Stimulated activated CD8-positive, alpha-beta memory T cell treated with anti-CD3 and anti-CD28 coated beads, Interleukin-2, amount 100 ng/mL, for 48 hours (primary cell): Measurements from ENCODE around the gene FAM149A.

ENCODE experiments used
- DNase-seq, 2 donors: peaks; one replicate each; pipeline ENCODE4 v3.0.0-alpha.2; 2020; ENCODE audit warnings: low read depth in 2 of 2

FAM149A gene

DNA sequence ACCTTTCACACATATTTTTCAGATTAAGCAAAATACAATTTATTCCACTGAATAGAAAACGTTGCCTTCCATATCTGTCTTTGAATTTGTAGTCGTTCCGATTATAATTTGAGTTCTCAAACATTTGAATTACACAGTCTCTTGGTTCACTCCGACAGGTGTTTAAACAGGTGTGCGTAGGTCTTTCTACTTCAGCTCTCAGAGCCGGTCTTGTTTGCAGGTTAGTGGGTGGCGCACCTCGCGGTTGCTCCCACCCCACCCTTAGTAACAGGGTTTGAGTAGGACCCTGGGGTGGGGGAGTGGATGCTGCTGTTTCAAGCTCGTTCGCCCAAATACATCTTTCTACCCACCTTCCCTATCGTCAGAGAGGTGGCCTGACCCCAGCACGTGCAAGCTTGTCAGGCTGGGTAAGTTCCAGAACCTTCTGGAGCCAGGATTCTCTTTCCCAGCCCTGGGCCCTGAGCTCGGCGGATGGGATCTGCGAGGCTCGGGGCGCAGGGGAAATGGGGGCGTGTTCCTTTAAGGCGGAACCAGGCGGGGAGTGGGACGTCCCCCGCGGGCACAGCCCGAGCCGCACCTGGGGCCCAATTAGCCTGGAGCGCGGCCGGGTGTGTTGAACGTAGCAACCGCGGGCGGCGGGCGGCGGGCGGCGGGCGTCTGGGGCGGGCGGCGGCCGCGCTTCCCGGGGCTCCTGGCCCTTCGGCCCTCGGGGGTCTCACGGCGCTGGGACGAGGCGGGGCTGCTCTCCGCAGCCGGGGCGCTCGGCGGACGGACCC, at the start of gene FAM149A:
FAM149A (plus strand) TSS at position 591 of the 776 bp plus-strand sequence.
- DNase-seq: peak; percentile 14 to 41

DNA sequence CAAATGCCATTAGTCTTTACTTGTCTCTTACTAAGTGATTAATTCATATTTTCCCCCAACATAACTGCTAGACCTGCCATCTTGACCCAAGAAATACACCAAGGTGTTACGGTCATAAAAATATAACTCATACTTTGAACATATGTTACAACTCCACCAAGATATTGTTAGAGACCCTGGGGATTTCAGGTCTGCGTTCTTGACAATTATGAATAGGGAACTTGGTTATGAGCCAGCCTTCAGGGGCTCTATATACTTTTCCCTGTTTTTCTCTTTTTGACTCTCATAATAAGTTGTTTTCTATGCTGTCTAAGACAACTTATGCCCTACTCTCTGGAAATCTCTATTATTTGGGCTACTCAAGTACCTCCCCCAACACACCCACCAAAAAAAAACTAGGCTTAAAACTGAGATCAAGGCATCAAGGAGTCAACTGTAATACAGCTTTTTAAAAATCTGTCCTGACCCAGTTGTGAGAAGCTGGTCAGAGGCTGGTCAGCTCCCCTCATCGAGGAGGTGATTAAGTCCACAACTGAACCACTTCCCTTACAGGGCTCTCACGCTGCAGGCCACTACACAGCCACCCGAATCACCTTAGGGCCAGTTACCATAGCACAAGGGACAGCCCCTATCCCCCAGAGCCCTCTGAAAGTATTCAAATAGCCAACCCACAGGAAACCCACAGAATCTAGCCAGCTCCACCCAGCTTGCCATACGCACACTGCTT, 46.1 kb upstream of the FAM149A start:
- DNase-seq: no peak

DNA sequence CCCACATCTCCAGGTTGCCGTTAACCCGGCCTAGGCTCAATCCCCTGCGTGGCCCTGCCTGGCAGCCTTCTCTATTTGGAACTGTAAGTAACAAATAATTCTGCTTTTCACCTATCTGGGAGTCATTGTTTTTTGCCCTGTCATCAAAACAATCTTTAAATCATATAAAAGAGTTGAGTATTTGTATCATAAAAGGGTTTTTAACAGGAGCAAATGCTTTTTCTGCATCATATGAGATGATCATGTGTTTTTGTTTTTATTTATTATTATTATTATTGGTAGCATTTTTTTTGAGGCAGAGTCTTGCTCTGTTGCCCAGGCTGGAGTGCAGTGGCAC, 45.6 kb upstream of the FAM149A start:
- DNase-seq: no peak

DNA sequence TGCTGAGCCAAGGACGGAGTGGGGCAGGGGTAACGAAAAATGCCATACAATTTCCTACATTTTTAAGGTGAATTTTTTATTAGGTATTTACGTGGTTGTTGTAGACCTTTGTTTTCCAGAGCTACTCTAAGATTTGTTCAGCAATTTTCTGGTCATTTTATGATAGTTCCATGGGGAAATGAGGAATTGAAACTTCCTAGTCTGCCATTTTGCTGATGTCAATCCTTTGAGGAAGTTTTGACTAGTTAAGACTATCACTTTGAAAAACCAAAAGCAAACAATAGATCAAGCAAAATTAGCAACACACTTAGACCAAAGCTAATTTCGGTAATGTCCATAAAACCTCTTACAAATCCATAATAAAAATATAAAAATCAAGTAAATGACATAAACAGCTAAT, 42.6 kb upstream of the FAM149A start:
- no peak for DNase-seq

DNA sequence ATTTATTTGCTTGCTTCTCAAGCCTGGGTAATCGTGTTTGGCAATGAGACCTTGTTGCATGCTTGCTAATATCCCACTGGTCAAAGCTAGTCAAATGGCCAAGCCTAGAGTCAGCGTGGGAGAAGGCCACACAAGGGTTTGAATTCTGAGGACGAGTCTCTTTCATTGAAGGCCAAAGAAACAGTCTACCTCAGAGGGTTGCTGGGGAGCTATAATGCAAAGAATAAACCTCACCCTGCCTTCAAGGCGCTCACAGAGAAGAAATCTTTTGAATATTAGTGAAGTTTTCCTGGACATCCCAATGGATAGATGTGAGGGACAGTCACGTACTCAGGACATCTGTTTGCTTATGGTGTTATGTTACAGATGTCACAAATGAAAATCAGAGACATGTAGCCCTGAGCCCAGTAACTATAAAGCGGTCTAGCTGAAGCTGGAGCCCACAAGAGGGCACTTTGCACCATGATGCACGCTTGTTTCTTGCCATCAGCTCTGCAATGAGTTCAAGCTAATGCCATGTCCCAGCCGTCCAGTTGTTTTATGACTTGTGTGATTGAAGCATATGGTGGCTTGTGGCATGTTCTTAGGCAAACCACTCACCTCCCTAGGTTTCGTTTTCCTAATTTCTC, 36.6 kb upstream of the FAM149A start:
- DNase-seq: peak in 1 of 2 donors; percentile 10

DNA sequence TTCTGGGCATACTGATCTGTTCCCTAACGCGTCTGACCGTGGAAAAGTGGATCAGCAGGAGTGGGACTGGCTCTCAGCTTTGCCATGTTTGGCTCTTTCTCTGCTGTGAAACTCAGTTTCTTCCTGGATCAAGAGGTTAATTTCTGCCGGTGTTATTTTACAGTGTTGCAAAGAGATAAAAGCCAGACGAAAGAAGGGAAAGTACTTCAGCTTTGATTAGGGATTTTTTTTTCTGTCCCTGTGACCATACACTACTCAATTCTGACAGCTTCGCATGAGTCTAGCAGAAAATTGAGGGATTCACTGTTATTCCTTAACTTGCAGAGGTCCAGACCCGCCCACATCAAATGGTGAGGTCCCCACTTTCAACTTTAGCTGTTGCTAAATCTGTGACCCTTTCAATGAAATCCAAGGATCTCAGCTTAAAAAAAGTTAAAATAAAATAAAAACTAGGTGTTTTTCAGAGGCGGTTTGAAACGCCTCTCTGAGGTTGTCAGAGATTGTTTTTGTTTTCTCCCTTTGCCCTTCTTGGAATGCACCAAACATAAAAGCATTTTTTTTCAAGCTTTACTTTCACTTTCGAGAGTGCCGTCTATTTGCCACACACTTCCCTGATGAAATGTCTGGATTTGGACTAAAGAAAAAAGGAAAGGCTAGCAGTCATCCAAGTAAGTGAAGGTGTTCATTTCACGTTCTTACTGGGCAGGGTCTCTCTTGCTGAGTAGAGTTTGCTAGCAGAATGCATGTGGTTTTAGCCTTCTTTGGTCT, 35.7 kb upstream of the FAM149A start, which contains the start of gene TLR3:
TLR3 (plus strand) TSS at position 576 of the 768 bp plus-strand sequence. CDS start 7,464 bp downstream, outside the sequence.
- DNase-seq: no peak

DNA sequence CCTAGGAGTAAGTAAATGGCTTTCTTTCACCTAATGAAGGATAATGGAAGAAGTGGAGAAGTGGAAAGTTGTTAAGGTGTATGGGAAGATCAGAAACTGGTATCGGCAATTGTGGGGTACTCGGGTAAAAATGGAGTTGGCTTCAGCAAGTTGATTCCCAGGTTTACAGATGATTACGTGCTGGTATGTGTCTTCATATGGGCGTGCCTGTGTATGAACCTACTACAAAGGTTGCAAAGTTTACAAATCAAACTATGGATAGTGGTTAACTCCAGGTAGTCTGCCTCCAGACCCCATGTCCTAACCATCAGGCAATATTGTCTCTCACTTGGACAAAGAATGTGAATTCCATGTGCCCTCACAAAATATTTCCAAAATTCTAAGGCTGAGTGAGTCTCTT, 34.8 kb upstream of the FAM149A start:
- DNase-seq: no peak

DNA sequence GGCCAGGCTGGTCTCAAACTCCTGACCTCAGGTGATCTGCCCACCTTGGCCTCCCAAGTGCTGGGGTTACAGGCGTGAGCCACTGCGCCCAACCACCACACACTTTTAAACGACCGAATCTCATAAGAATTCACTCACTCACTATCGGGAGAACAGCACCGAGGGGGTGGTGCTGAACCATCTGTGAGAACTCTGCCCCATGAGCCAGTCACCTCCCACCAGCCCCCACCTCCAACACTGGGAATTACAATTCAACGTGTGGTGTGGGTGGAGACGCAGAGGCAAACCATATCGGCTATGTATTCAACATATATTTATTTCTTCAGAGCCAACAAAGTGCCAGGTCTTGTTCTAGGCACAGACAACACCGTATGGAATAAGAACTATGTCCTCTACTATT, 32.0 kb upstream of the FAM149A start:
- DNase-seq: no peak

DNA sequence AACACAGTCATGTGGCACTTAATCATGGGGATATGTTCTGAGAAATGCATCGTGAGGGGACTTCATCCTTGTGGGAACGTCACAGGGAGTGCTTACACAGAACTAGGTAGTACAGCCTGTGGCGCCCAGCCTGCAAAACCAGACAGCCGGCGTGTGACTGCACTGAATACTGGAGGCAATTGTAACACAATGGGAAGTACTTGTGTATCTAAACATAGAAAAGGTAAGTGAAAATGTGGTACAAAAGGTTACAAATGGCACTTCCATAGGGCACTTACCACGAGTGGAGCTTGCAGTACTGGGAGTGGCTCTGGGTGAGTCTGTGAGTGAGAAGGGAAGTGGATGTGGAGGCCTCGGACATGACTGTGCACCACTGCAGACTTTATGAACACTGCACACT, 30.3 kb upstream of the FAM149A start:
- no peak for DNase-seq

DNA sequence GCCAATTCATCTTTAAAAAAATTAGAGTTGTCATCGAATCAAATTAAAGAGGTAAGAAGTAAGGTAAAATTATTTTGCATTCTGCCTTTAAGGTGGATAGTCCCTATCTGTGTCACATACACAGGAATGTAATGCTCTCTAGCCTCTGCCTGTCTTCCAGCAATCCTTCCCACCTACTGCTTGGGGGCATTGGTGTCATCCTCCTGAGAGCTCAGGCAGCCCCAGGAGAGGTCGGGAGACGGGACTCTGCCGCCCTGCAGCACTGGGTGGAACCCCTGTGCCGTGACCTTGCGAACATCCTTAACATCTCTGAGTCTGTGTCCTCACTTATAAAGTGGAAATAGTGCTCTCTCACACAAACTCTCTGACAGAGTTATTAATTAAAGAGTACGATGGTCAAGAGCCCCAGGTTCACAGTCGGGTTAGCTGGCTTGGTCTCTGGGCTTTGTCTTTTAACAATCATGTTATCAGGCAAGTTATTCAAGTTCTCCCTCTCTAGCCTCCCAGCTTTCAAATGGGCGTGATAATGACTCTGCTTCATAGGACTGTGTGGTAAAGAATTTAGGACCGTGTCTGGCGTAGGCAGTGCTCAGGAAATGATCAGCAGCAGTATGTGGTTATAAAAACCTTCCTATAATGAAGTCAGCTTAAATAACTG, 25.4 kb upstream of the FAM149A start:
- no peak for DNase-seq

DNA sequence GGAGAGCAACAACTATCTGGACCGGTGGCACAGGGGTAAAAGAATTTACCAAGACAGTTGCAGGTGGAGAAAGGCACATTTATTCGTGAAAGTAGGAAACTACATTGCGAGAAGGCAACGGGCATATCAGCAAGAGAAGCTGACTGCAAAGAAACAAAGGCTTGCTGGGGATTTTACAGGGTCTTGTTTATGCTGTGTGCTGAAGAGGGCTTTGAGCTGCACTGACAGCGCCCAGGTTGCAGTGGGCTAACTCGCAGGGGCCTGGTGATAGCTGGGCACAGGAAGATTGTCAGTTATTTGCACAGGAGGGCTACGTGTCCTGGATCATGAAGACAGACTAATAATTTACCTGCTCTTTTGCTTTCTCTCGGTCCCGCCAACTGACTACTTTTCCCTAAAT, 24.8 kb upstream of the FAM149A start:
- DNase-seq: no peak

DNA sequence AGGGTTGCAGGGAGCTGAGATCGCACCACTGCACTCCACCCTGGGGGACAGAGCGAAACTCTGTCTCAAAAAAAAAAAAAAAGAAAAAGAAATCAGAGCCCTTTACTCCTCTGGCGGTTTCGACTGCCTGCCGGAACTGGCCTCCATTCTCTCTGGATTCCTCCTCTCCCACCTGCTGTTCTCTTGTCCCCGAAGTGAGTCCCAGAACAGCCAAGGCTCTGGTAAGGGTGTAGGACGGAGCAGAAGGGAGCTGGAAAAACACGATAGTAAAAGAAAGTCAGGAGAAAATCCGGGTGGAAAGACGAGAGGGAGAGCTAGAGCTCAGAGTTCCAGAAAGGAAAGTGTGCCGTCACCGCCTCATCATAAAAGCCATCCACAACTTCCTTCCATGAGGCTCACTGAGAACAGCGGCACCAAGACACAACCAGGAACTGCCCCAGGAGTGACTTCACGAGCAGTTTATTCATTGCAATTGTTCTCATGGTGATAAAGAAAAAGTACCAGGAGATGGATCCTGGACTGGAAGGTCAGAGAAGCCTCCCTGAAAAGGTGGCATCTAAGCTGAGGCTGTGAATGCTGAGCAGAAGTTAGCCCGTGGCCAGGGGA, 23.2 kb upstream of the FAM149A start:
- no peak for DNase-seq

DNA sequence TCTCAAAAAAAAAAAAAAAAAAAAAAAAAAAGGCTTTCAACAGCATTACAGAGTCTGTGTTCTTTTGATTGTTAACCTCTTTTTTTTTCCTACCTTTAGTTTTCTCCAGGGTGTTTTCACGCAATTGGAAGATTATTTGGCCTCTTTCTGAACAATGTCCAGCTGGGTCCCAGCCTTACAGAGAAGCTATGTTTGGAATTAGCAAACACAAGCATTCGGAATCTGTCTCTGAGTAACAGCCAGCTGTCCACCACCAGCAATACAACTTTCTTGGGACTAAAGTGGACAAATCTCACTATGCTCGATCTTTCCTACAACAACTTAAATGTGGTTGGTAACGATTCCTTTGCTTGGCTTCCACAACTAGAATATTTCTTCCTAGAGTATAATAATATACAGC, 22.3 kb upstream of the FAM149A start:
- no peak for DNase-seq

DNA sequence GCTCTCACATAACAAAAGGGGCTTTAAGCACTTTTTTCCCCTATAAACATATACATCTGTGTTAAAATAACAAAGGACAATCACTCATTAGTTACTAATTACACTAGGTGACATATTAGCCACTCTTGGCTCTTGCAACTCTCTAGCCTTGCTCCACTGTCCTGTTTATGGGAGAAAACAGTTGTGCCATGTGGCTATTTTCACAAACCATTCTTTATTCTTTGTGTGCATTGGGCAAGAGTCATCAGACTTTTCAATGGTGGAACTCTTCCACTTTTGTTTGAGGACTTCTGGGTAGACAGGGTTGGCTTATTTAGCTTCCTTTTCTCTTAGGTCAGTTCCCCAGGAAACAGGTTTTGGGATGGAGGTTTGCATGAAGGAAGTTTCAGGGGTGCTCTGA, 16.0 kb upstream of the FAM149A start:
- DNase-seq: no peak

DNA sequence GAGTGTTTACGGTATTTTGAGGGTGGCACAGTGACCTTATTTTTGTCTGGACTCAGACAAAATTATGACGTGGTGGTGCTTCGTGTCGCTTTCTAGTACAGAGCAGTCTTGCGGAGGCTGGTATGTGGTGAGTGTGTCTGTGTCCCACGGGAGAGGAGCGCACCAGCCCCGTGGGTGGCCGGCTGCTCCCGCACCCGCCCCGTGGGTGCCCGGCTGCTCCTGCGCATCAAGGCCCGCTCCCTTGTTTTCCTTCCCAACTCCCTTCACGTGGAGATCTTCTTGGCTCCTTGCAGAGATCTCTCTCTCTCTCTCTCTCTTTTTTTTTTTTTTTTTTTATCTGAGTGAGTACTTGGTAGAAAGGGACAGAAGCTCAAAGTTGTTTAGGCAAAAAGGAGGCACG, 12.2 kb upstream of the FAM149A start:
- DNase-seq: no peak

DNA sequence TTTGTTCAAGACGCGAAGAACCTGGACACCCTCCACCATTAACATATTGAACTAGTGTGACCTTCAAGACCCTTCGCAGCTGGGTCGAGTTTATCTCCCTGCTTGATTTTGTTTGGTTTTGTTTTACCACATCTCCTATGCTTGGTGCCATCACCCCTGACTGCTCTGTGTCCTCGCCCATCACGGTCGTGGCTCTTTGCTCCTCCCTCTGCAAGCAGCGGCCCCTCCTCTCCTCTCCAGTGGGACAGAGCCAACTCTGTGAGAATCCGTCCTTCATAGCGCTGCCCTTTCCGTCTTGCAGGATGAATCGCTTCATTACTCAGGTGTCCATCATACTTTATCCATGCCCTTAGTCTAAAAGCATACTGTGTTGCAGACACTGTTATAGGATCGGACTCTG, 9.1 kb upstream of the FAM149A start:
- DNase-seq: no peak

DNA sequence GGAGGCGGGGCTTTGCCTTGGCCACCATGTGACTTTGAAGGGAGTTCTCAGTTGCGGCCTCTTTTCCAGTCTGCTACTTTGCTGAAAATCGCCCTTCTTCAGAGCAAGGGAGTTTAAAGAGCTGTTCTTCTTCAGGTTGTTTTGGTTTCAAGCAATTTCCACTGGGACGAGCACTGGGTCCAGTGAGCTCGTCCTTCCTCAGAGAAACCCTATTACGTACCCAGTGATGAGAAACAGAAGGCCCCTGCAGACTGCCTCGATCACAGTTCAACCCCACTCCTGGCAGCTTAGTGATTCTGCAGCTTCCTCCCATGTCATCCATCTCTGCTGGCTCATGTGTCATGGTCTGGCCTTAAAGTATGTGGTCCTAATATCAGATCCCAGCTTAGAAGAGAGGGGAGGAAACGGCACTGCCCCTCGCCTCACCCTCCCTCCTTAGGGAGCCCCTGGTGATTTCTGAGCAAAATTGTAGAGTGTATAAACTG, 7.8 kb upstream of the FAM149A start:
- no peak for DNase-seq

DNA sequence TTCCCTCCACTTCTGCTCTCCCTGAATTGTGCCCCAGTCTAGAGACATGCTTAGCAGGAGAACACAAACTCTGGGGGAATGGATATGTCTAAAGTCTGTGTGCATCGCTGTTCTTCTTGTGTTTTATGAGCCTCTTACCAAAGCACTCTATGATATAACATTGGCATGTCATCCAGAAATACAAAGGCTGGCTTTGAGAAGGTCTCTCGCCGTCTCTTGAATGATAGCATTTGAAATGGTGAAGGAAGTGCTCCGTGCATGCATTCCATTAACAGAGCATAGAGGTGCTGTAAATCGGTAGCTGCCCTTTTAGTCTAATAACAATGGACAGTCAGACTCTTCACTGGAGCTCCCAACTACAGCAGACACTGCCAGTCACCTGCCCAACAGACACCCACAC, 7.1 kb upstream of the FAM149A start:
- DNase-seq: no peak

DNA sequence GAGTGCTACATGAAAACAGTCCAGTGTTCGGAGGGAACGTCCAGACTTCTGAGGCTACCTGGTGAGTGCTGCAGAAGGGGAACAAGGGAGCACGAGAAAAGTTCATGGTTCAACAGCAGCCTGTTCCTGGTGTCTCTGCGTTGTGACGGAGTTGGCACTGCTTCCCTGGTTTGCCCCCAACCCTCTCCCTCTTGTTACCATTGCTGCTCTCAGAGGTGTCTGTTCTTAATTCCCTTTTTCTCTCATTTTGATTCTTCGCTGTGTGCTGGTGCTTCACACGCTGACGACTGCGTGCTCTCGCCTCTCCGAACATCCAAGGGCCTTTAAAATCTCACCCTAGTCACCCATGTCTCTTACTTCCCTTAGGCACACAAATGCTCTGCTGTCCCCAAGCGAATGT, 1.6 kb upstream of the FAM149A start:
- DNase-seq: no peak

DNA sequence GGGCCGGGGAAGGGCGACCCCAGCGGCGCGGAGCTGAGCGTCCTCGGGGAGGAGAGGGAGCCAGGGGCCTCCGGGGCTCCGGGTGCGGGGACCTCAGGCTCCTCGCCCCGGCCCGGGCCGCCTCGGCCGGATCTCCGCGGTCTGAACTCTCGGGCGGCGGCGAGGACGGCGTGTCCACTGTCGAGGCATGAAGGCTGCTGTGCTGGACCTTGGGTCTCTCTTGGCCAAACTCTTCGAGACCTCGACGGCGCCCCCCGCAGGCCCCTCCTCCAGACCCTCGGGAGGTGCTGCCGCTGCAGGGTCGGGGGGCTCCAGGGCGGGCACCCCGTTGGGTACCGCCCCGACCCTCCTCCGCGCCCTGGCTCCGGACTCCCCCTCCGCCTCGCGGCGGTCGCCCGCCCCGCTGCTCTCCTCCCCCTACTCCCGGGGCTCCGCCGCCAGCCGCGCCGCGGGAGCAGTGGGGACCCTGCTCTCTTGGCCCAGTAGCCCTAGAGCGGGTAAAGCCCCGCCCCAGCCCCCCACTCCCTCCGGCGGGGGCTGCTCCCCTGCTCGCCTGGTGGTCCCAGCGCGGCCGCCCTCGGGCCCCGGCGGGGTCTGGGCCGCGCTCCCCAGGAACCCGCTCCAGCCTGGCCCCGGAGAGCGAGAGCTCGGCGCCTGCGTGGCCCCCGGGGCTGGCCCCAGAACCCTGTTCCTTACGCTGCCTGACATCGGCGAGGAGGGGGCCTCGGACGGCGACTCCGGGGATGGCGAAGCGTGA, 564 bp downstream of the FAM149A start:
- DNase-seq: no peak
